Neutrophil (primary cell): ENCODE data around the gene CCDC178.

ENCODE experiments used
- H3K27ac ChIP-seq: fragments of 200-600 bp; sonication (generic); 2 replicates; pipeline ENCODE4 v1.5.1; 2016; ENCODE audit warnings: mild to moderate bottlenecking, moderate library complexity
- H3K27me3 ChIP-seq: fragments of 200-600 bp; sonication (generic); 2 replicates; pipeline ENCODE4 v1.6.0; 2016; ENCODE audit warnings: mild to moderate bottlenecking
- H3K36me3 ChIP-seq: fragments of 200-600 bp; sonication (generic); 2 replicates; pipeline ENCODE4 v1.5.1; 2017
- H3K4me1 ChIP-seq, 2 experiments: fragments of 200-600 bp in 1 of 2; sonication (generic) in 1 of 2; 1 replicate in 1 of 2; 2 replicates in 1 of 2; pipeline versions ENCODE4 v1.5.1 to v1.6.1; 2013 to 2016; ENCODE audit warnings: low read depth in 1 of 2, low read length in 1 of 2, mild to moderate bottlenecking in 1 of 2, moderate library complexity in 1 of 2; ENCODE audit not compliant: control insufficient read depth in 1 of 2, insufficient read depth in 1 of 2
- H3K4me3 ChIP-seq, 2 experiments: fragments of 200-600 bp in 1 of 2; sonication (generic) in 1 of 2; 1 replicate in 1 of 2; 2 replicates in 1 of 2; pipeline ENCODE4 v1.5.1; 2013 to 2016; ENCODE audit warnings: low read depth in 1 of 2, low read length in 1 of 2, mild to moderate bottlenecking in 1 of 2, moderate library complexity in 1 of 2
- H3K9me3 ChIP-seq: fragments of 200-600 bp; sonication (generic); 2 replicates; pipeline ENCODE4 v1.5.1; 2016
- CTCF ChIP-seq: fragments of 200-600 bp; sonication (generic); IDR thresholded peaks from 2 replicates; pipeline ENCODE4 v1.5.1; 2016; ENCODE audit warnings: antibody characterized with exemption

The CCDC178 gene

GRCh38 chr18:32934201-32934600, 506.3 kb downstream of the CCDC178 start:
- Histone ChIP-seq H3K4me1 (no peaks in the 10 kb centered on the region), H3K4me3 (no peak overlapping the region), H3K36me3 (no peaks in the 10 kb centered on the region), H3K27me3 (no peaks in the 10 kb centered on the region), H3K9me3 (no peaks in the 10 kb centered on the region), H3K27ac (no peak overlapping the region)
- no peak for TF ChIP-seq CTCF

- H3K9me3 ChIP-seq: no peaks in the 10 kb centered on the region
- TF ChIP-seq CTCF: no peak
- H3K27me3 ChIP-seq: no peaks in the 10 kb centered on the region
- no peak overlapping the region for H3K27ac ChIP-seq
- no peak overlapping the region for H3K4me3 ChIP-seq
- no peaks in the 10 kb centered on the region for H3K4me1 ChIP-seq
- H3K36me3 ChIP-seq: no peaks in the 10 kb centered on the region
These were observed 509.7 kb downstream of the CCDC178 start for GRCh38 chr18:32930695-32931301.

GRCh38 chr18:32929213-32929612, 511.3 kb downstream of the CCDC178 start:
- H3K36me3 ChIP-seq: no peaks in the 10 kb centered on the region
- no peaks in the 10 kb centered on the region for H3K4me1 ChIP-seq
- H3K9me3 ChIP-seq: no peaks in the 10 kb centered on the region
- no peak overlapping the region for H3K27ac ChIP-seq
- no peaks in the 10 kb centered on the region for H3K27me3 ChIP-seq
- TF ChIP-seq CTCF: no peak
- H3K4me3 ChIP-seq: no peak overlapping the region

GRCh38 chr18:32922951-32923430, 517.5 kb downstream of the CCDC178 start:
- H3K36me3 ChIP-seq: no peaks in the 10 kb centered on the region
- H3K9me3 ChIP-seq: no peaks in the 10 kb centered on the region
- H3K27ac ChIP-seq: no peak overlapping the region
- H3K4me3 ChIP-seq: no peak overlapping the region
- no peaks in the 10 kb centered on the region for H3K4me1 ChIP-seq
- no peaks in the 10 kb centered on the region for H3K27me3 ChIP-seq
- no peak for TF ChIP-seq CTCF

GRCh38 chr18:32920796-32921787, 519.4 kb downstream of the CCDC178 start:
- Histone ChIP-seq H3K4me3 (no peak overlapping the region), H3K36me3 (no peaks in the 10 kb centered on the region)
- TF ChIP-seq CTCF: no peak

More at GRCh38 chr18:32920796-32921787, 519.4 kb downstream of the CCDC178 start:
- no peaks in the 10 kb centered on the region for H3K27me3 ChIP-seq
- H3K4me1 ChIP-seq: no peaks in the 10 kb centered on the region
- H3K27ac ChIP-seq: no peak overlapping the region
- H3K9me3 ChIP-seq: no peaks in the 10 kb centered on the region
